GM12801 (cell line): ENCODE results near the gene ROPN1L.

Experiments
- TF ChIP-seq, protein P1 (sequence below): IDR thresholded peaks from one replicate; pipeline ENCODE4 v1.5.1; 2011; ENCODE audit warnings: control low read depth; ENCODE audit not compliant: insufficient read length; ENCODE audit errors: extremely low read depth

The ROPN1L gene

DNA sequence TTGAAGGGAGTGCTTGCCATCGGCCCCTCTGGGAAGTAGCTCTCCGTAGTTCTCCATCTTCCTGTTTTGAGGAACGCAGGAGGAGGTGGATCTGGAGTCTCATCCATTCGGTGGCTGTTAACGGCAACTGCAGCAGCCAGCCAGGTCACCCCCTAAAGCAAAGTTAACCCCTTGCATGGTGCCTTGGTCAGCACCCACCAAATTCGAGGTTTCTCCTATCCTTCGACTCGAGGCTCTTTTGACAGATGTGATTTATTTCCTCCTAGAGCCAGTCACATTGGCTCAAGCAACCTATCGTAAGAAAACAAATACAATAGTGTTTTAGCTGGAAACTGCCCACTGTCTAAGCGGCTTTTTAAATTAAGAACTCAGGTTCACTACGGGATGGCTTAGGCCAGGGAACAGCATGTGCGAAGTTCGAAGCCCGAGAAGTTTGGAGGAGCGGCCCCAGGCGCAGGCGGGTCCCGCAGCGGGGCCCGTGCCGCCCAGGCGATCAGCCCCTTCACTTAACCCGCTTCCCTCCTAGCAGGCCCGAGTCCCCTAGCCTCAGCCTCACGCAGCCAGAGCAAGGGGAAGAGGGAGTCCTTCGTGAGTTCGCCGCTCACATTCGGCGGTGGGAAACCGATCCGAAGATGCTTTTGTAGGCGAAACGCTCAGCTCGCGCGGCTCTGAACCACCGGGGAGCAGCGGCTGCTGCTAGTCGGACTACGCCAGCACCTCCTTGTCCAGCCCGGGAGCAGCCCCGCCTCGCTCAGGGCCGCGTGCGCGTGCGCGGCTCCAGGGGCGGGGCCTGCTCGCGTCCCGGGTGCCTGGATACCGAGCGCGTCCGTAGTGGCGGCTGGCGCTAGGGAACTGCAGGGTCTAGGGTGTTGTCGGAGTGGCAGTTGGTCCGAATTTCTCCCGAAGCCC is at the start of gene ROPN1L:
Gene ROPN1L (plus strand): TSS at position 797 of the 909 bp plus-strand sequence. CDS start 289 bp downstream, outside the sequence.
- TF ChIP-seq, protein P1, sequence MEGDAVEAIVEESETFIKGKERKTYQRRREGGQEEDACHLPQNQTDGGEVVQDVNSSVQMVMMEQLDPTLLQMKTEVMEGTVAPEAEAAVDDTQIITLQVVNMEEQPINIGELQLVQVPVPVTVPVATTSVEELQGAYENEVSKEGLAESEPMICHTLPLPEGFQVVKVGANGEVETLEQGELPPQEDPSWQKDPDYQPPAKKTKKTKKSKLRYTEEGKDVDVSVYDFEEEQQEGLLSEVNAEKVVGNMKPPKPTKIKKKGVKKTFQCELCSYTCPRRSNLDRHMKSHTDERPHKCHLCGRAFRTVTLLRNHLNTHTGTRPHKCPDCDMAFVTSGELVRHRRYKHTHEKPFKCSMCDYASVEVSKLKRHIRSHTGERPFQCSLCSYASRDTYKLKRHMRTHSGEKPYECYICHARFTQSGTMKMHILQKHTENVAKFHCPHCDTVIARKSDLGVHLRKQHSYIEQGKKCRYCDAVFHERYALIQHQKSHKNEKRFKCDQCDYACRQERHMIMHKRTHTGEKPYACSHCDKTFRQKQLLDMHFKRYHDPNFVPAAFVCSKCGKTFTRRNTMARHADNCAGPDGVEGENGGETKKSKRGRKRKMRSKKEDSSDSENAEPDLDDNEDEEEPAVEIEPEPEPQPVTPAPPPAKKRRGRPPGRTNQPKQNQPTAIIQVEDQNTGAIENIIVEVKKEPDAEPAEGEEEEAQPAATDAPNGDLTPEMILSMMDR, result no peak

DNA sequence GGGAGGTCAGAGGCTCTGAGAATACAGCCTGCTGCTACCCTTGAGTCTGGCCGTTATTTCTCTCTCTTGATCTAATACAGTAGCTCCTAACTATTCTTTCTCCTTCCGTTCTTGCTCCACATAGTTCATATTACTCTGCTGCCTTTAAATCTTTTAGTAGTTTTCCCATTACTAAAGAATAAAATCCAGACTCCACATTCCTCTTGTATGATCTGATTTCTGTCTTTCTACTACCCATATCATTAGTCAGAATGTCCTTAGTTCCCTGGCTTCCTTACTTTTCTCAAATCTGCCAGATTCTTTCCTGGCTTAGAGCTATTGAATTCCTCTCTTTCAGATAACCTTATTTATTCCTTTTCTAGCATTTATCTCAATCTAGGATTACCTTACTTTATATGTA is 48.2 kb upstream of the ROPN1L start:
- TF ChIP-seq, protein P1, result no peak

DNA sequence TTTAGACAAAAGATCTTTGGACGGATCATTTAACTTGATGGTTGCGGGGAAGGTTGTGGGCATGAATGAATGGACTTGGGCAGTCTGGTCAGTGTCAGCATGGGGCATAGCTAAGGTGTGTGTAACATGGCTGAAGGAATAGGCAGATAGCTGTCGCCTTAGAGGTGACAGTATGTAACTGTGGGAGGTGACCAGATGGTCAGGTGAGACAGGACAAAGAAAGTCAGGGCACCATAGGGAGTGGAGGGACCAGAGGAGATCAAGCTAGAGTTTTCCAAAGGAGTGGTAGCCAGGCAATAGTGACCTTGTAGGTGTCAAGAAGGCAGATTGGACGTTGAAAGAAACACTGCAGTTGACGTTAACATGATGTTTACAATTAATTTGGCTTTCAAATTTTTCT is 45.1 kb upstream of the ROPN1L start:
- TF ChIP-seq, protein P1, result no peak

DNA sequence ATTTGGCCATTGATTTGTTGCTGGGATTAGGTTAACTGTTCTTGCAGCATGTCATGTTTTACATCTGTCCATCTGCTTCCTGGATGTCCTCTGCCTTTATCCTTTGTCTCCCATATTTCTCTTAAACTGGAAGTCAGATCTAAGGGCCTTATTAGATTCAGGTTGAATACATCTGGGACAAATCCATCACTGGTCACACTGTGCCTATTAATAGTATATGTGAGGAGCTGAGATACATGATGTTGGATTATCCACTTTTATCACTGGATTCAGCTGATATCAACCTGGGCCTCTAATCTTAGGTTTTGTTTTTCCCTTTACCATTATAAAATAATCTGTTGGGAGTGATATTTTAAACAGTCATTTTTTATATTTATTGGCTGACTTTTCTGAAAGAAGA is 41.8 kb upstream of the ROPN1L start:
- TF ChIP-seq, protein P1, result no peak

DNA sequence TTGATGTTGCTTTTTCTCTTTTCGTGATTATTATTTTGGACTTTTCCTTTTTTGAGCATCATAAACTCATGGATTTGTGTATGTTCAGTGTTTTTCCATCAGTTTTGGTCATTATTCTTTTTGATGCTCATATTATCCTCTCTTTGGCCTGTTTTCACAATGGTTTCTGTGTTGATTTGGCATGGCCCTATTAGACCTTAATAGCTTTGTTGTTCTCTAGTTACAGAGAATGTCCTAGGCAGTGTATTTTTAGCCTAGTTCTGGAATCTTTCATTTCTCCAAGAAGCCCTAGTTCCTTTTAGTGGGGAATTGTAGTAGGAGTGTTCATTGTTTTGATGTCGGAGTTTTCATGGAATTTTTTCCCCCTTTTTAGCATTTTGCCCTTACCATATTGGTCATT is 41.3 kb upstream of the ROPN1L start:
- TF ChIP-seq, protein P1, result no peak

DNA sequence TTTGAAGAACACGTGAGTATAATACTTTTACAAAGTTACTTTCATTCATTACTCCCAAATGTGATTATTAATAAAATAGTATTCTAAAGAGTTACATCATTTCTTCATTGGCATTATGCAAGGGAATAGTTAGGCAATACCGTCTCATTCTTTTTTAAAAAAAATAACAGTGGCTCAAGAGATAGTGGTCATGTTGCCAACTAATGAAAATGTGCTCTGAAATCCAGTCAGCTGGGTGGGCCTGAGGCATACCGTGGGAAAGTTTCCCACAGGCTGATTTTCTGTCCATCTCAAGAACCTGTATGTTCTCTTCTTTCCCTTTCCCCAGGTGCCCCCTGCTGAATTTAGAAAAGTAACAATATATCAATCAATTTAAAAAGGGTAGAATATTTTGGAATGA is 40.8 kb upstream of the ROPN1L start:
- TF ChIP-seq, protein P1, result no peak

DNA sequence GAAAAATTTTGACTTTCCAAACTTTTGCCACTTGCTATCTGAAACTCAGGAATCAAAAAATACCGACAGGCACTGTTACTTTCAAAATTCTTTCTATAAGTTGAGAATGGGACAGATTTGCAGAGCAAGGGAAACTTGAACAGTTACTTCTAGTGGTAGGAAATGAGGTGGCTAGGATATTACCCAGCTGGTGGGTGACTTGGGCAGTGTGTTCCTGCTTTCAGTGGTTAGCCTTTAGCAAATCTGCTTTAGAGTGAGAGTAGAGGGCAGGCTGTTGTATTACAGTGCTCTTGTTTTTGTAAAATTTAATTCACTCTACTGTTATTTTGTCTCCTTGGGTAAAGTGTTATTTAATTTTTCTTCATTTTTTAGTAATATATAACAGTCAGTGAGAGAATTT is 40.2 kb upstream of the ROPN1L start:
- TF ChIP-seq, protein P1, result no peak
